ENCODE data around the gene COL23A1.

The COL23A1 gene

GRCh38 chr5:178525906-178526732, 64.1 kb downstream of the COL23A1 start:
- no peaks in the 10 kb centered on the region for H3K9me3 ChIP-seq (ENCODE audit: control insufficient read depth, low read length)
- no peak overlapping the region for H3K4me3 ChIP-seq (ENCODE audit: insufficient read depth, low read depth, low read length)
- no peaks in the 10 kb centered on the region for H3K36me3 ChIP-seq (ENCODE audit: control insufficient read depth, insufficient read depth, low read length)
- WGBS, 2 experiments: 76% methylated on average over 12 of the region's 12 CpGs
- H3K27me3 ChIP-seq (ENCODE audit: control insufficient read depth, insufficient read depth, low read length, poor library complexity, severe bottlenecking): no peaks in the 10 kb centered on the region
- H3K4me1 ChIP-seq (ENCODE audit: control insufficient read depth, insufficient read depth, low read length): peaks cover 16% of the 10 kb centered on the region
- peak overlapping the region; percentile 23 for H3K27ac ChIP-seq (ENCODE audit: insufficient read depth, low read depth, low read length, poor library complexity, severe bottlenecking)

GRCh38 chr5:178524093-178524882, 65.9 kb downstream of the COL23A1 start:
- H3K27ac ChIP-seq (ENCODE audit: insufficient read depth, low read depth, low read length, poor library complexity, severe bottlenecking): no peak overlapping the region
- WGBS, 2 experiments: 92 to 93% methylated on average over 10 of the region's 10 CpGs
- H3K36me3 ChIP-seq (ENCODE audit: control insufficient read depth, insufficient read depth, low read length): no peaks in the 10 kb centered on the region
- H3K4me1 ChIP-seq (ENCODE audit: control insufficient read depth, insufficient read depth, low read length): peaks cover 16% of the 10 kb centered on the region
- H3K9me3 ChIP-seq (ENCODE audit: control insufficient read depth, low read length): no peaks in the 10 kb centered on the region
- H3K27me3 ChIP-seq (ENCODE audit: control insufficient read depth, insufficient read depth, low read length, poor library complexity, severe bottlenecking): no peaks in the 10 kb centered on the region
- no peak overlapping the region for H3K4me3 ChIP-seq (ENCODE audit: insufficient read depth, low read depth, low read length)

DNA sequence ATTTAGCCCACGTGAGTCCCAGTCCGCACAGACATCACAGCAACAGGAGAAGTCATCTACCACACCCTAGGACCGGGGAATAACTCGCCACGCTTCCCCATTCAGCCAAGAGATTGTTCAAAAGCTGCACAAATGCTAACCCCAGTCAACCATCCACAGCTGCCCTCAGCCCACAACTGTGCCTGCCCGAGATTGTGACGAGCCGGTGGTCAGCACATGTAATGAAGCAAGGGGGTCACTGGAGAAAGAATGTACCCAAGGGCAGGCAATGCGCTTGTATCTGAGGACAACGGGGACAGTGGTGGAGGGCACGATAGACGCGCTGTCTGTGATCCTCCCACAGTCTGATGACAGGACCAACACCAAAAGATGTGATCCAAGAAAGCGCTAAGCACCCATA, 67.8 kb downstream of the COL23A1 start:
- H3K4me3 ChIP-seq (ENCODE audit: insufficient read depth, low read depth, low read length): no peak overlapping the region
- WGBS, 2 experiments: 93 to 96% methylated on average over 14 of the region's 14 CpGs
- H3K27me3 ChIP-seq (ENCODE audit: control insufficient read depth, insufficient read depth, low read length, poor library complexity, severe bottlenecking): no peaks in the 10 kb centered on the region
- H3K36me3 ChIP-seq (ENCODE audit: control insufficient read depth, insufficient read depth, low read length): no peaks in the 10 kb centered on the region
- peaks cover 13% of the 10 kb centered on the region for H3K4me1 ChIP-seq (ENCODE audit: control insufficient read depth, insufficient read depth, low read length)
- no peaks in the 10 kb centered on the region for H3K9me3 ChIP-seq (ENCODE audit: control insufficient read depth, low read length)
- no peak overlapping the region for H3K27ac ChIP-seq (ENCODE audit: insufficient read depth, low read depth, low read length, poor library complexity, severe bottlenecking)

- Histone ChIP-seq H3K27me3 (ENCODE audit: control insufficient read depth, insufficient read depth, low read length, poor library complexity, severe bottlenecking) (no peaks in the 10 kb centered on the region), H3K4me1 (ENCODE audit: control insufficient read depth, insufficient read depth, low read length) (no peaks in the 10 kb centered on the region), H3K27ac (ENCODE audit: insufficient read depth, low read depth, low read length, poor library complexity, severe bottlenecking) (no peak overlapping the region), H3K4me3 (ENCODE audit: insufficient read depth, low read depth, low read length) (no peak overlapping the region), H3K9me3 (ENCODE audit: control insufficient read depth, low read length) (no peaks in the 10 kb centered on the region), H3K36me3 (ENCODE audit: control insufficient read depth, insufficient read depth, low read length) (no peaks in the 10 kb centered on the region)
- 91% methylated on average over 3 to 4 of the region's 4 CpGs for WGBS, 2 experiments
Observed at GRCh38 chr5:178520851-178521250, 69.3 kb downstream of the COL23A1 start.

GRCh38 chr5:178519804-178520203, 70.4 kb downstream of the COL23A1 start:
- Histone ChIP-seq H3K27ac (ENCODE audit: insufficient read depth, low read depth, low read length, poor library complexity, severe bottlenecking) (no peak overlapping the region), H3K27me3 (ENCODE audit: control insufficient read depth, insufficient read depth, low read length, poor library complexity, severe bottlenecking) (no peaks in the 10 kb centered on the region), H3K4me1 (ENCODE audit: control insufficient read depth, insufficient read depth, low read length) (no peaks in the 10 kb centered on the region), H3K36me3 (ENCODE audit: control insufficient read depth, insufficient read depth, low read length) (no peaks in the 10 kb centered on the region), H3K9me3 (ENCODE audit: control insufficient read depth, low read length) (no peaks in the 10 kb centered on the region), H3K4me3 (ENCODE audit: insufficient read depth, low read depth, low read length) (no peak overlapping the region)
- 95 to 97% methylated on average over 2 of the region's 2 CpGs for WGBS, 2 experiments

DNA sequence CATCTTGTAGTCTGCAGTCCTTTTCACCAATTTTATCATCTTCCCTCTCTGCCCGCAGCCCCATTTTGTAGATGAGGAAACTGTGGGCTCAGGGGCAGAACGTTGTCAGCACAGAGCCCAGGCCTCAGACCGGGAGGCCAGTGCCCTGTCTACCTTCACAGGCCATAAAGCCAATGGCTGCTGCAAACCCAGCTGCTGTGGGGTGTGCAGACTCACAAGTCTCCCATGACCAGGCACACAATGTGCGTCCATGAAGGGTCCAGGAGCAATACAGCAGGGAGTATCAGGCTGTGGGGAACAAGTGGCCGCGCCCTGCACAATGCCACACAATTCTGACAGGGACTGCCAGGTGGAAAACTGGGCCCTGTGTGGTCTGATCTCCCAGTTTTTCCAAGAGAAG, 71.0 kb downstream of the COL23A1 start:
- 92 to 97% methylated on average over 6 of the region's 6 CpGs for WGBS, 2 experiments
- no peak overlapping the region for H3K4me3 ChIP-seq (ENCODE audit: insufficient read depth, low read depth, low read length)

DNA sequence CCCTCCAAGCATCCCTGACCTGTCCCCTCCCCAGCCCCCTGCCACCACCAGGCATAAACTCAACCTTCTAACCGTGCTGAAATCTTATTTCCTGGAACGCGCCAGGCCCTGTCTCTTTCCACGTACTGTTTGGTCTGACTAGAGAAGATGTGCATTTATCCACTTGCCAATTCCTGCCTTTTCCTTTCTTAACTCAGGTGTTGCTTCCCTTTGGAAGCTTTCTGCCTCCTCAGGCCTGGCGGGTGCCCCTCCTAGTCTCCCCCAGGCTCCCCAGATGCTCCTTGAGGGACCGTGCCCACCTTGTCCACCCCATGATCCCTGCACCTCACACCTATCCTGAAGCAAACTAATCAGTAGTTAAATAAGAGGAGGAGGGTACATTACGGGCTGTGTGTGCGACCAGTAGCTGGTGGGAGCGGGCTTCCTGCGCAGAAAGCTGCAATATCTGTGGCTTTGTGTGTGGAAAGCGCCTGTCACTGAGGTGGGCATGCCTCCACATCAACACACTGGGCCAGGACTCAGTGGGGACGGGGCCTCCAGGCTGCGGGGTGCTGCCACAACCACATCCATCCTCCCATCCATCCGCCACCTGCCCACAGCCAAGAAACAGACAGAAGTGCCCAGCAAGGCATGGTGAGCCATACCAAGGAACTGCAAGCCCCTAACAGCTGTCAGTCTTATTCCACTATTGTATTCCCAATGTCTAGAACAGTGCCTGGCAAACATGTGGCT, 73.5 kb downstream of the COL23A1 start:
- H3K4me3 ChIP-seq (ENCODE audit: insufficient read depth, low read depth, low read length): no peak overlapping the region
- no peaks in the 10 kb centered on the region for H3K27me3 ChIP-seq (ENCODE audit: control insufficient read depth, insufficient read depth, low read length, poor library complexity, severe bottlenecking)
- WGBS, 2 experiments: 91 to 93% methylated on average over 14 of the region's 14 CpGs
- peaks cover 5% of the 10 kb centered on the region for H3K4me1 ChIP-seq (ENCODE audit: control insufficient read depth, insufficient read depth, low read length)
- peaks cover 2% of the 10 kb centered on the region for H3K9me3 ChIP-seq (ENCODE audit: control insufficient read depth, low read length)
- no peaks in the 10 kb centered on the region for H3K36me3 ChIP-seq (ENCODE audit: control insufficient read depth, insufficient read depth, low read length)
- H3K27ac ChIP-seq (ENCODE audit: insufficient read depth, low read depth, low read length, poor library complexity, severe bottlenecking): no peak overlapping the region

More for the DNA sequence above, 71.0 kb downstream of the COL23A1 start:
- Histone ChIP-seq H3K27ac (ENCODE audit: insufficient read depth, low read depth, low read length, poor library complexity, severe bottlenecking) (no peak overlapping the region), H3K36me3 (ENCODE audit: control insufficient read depth, insufficient read depth, low read length) (no peaks in the 10 kb centered on the region), H3K4me1 (ENCODE audit: control insufficient read depth, insufficient read depth, low read length) (no peaks in the 10 kb centered on the region), H3K9me3 (ENCODE audit: control insufficient read depth, low read length) (no peaks in the 10 kb centered on the region), H3K27me3 (ENCODE audit: control insufficient read depth, insufficient read depth, low read length, poor library complexity, severe bottlenecking) (no peaks in the 10 kb centered on the region)

DNA sequence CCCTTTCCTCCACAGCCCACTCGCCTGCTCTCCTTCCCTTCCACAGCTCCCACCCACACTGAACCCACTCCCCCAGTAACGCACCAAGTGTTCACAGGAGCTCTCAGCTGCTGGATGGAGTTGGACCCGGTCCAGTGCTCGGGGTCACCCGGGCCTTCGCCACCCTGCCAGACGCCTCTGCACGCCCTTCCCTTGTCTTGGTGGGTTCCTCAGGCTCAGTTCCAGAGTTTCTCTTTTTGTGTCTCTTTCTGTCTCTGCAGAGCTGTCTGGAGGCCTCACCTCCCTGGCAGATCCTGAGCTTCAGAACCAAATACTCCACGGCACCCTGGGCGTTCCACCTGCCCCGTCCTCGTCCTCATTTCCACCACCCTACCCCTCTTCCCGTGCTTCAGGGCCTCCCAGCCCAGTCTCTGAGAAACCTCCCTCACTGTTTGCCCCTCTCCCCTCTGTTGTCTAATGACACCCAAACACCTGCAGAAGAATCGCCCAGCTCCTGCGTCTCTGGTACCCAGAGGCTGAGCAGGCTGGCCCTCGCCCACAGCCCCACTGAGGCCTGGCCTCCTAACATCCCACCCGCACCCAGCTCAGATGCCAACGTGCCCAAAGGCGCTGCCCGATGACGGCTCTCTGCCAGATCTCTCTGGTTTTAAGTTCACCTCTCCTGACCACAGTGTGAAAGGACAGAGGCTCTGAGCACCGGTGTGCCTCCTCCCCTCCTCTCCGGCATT, 74.3 kb downstream of the COL23A1 start:
- Histone ChIP-seq H3K36me3 (ENCODE audit: control insufficient read depth, insufficient read depth, low read length) (no peaks in the 10 kb centered on the region), H3K27ac (ENCODE audit: insufficient read depth, low read depth, low read length, poor library complexity, severe bottlenecking) (no peak overlapping the region), H3K4me3 (ENCODE audit: insufficient read depth, low read depth, low read length) (no peak overlapping the region), H3K9me3 (ENCODE audit: control insufficient read depth, low read length) (peaks cover 2% of the 10 kb centered on the region), H3K27me3 (ENCODE audit: control insufficient read depth, insufficient read depth, low read length, poor library complexity, severe bottlenecking) (no peaks in the 10 kb centered on the region), H3K4me1 (ENCODE audit: control insufficient read depth, insufficient read depth, low read length) (peaks cover 5% of the 10 kb centered on the region)
- 89 to 91% methylated on average over 23 of the region's 23 CpGs for WGBS, 2 experiments

- no peaks in the 10 kb centered on the region for H3K36me3 ChIP-seq (ENCODE audit: control insufficient read depth, insufficient read depth, low read length)
Observed at GRCh38 chr5:178514851-178515418, 75.3 kb downstream of the COL23A1 start.

More at GRCh38 chr5:178514851-178515418, 75.3 kb downstream of the COL23A1 start:
- Histone ChIP-seq H3K4me1 (ENCODE audit: control insufficient read depth, insufficient read depth, low read length) (peaks cover 8% of the 10 kb centered on the region), H3K27ac (ENCODE audit: insufficient read depth, low read depth, low read length, poor library complexity, severe bottlenecking) (no peak overlapping the region), H3K27me3 (ENCODE audit: control insufficient read depth, insufficient read depth, low read length, poor library complexity, severe bottlenecking) (no peaks in the 10 kb centered on the region), H3K9me3 (ENCODE audit: control insufficient read depth, low read length) (peaks cover 2% of the 10 kb centered on the region), H3K4me3 (ENCODE audit: insufficient read depth, low read depth, low read length) (no peak overlapping the region)
- 94 to 96% methylated on average over 6 of the region's 6 CpGs for WGBS, 2 experiments

Data from ectodermal cell (in vitro differentiated cells).